ENCODE results near the gene ETS1.

- peak in 2 of 11 experiments; percentile 2 to 15 for TF ChIP-seq CTCF (IDR thresholded peaks at IDR 0.05 in 8 of 11, conservative IDR thresholded peaks at IDR 0.05 in 3 of 11)
- peak in 1 of 3 donors; percentile 9 for TF ChIP-seq POLR2A (IDR thresholded peaks at IDR 0.05)
These were observed 66.3 kb downstream of the ETS1 start for GRCh38 chr11:128520888-128521681.
